Peyer's patch (tissue), 4 donors: ENCODE data around the gene ADM.

Source experiments
- POLR2A ChIP-seq, 2 donors: fragments of 450-650 bp; IDR thresholded peaks; one replicate each; pipeline ENCODE4 v1.5.1; 2017; ENCODE audit warnings: antibody characterized with exemption in 2 of 2, mild to moderate bottlenecking in 2 of 2, moderate library complexity in 2 of 2
- TF ChIP-seq, protein P1 (sequence below), 6 experiments: fragments of 450-650 bp in 4 of 6; fragments of 200-600 bp in 2 of 6; sonication (generic) in 1 of 6; IDR thresholded peaks; one replicate each; pipeline ENCODE4 v1.5.1; 2017 to 2019; ENCODE audit warnings: antibody characterized with exemption in 6 of 6, mild to moderate bottlenecking in 3 of 6, moderate library complexity in 1 of 6

DNA sequence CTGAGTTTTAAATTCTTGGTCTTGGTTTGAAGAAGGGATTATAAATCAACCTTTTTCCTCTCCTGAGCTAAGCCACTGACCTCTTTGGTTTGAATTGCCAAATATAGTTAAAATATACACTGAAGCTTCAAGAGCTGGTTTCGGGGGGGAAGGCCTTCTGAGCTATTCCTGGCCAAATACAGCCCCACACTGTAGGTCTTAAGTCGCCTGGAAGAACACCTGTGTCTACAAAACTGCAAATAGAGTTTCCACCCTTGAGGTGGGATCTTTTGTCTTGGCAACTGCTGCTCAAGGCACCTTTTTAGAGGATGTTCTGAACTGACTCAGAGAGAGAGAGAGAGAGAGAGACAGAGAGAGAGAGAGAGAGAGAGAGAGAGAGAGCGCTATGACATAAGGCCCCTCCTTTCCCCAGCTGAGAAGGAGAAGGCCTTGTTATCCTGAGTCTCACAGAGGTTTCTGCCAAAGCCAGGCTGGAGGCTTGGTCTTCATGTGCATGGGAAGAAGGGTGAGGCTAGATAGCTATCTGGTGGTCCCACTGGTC, 5.5 kb downstream of the ADM start:
- TF ChIP-seq, protein P1, sequence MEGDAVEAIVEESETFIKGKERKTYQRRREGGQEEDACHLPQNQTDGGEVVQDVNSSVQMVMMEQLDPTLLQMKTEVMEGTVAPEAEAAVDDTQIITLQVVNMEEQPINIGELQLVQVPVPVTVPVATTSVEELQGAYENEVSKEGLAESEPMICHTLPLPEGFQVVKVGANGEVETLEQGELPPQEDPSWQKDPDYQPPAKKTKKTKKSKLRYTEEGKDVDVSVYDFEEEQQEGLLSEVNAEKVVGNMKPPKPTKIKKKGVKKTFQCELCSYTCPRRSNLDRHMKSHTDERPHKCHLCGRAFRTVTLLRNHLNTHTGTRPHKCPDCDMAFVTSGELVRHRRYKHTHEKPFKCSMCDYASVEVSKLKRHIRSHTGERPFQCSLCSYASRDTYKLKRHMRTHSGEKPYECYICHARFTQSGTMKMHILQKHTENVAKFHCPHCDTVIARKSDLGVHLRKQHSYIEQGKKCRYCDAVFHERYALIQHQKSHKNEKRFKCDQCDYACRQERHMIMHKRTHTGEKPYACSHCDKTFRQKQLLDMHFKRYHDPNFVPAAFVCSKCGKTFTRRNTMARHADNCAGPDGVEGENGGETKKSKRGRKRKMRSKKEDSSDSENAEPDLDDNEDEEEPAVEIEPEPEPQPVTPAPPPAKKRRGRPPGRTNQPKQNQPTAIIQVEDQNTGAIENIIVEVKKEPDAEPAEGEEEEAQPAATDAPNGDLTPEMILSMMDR (IDR thresholded peaks at IDR 0.05) = no peak
- no peak for TF ChIP-seq POLR2A (IDR thresholded peaks at IDR 0.05)
